ENCODE data around the gene UBE2V1. TPM values are rescaled to one million over a fixed set of nuclear protein-coding genes. Genes with fewer than 3 reads are reported as not detected.

The UBE2V1 gene
- total and polyA plus RNA-seq, 2 of the 13 experiments (the other 11 are each of a cell fraction or from before 2014, with no cell fraction given), result 81.3 to 132 TPM

GRCh38 chr20:50052550-50053361 is 60.2 kb downstream of the UBE2V1 start:
- ChIA-PET POLR2A (no interaction called here), CTCF (ENCODE audit: low intra/inter-chr PET ratio, low total read pairs) (no interaction called here)
- DNase-seq (ENCODE audit: low spot score) (no peak), ATAC-seq (no peak), FAIRE-seq (no peak)
- Histone ChIP-seq H3K9ac (ENCODE audit: insufficient read depth, low read depth, low read length) (no peak overlapping the region), H3K27me3 (ENCODE audit: control insufficient read depth in 1 of 2, insufficient read depth in 2 of 2, low read length in 2 of 2) (peaks cover 2 to 28% of the 10 kb centered on the region in 2 experiments; a peak in 3 of 5 replicates), H3K4me2 (ENCODE audit: low read depth, low read length) (no peak overlapping the region; the same call in 1 of the 2 replicates), H3K4me1 (ENCODE audit: insufficient read depth, low read length) (peaks cover 51% of the 10 kb centered on the region), H3K4me3 (replicated peaks in 1 of 3; ENCODE audit: insufficient read depth in 1 of 3, low read depth in 2 of 3, low read length in 3 of 3) (no peak overlapping the region; a peak in 1 of 6 replicates), H3K9me3 (ENCODE audit: low read length) (no peaks in the 10 kb centered on the region), H3K27ac (ENCODE audit: extremely low read length, insufficient read depth, low read length) (no peak overlapping the region), H4K20me1 (ENCODE audit: insufficient read depth, low read length) (no peaks in the 10 kb centered on the region), H3K36me3 (replicated peaks in 1 of 2; ENCODE audit: control insufficient read depth in 1 of 2, insufficient read depth in 2 of 2, low read length in 2 of 2) (no peaks in the 10 kb centered on the region), H2AFZ (ENCODE audit: low read length) (no peak overlapping the region), H3K79me2 (ENCODE audit: insufficient read depth, low read length) (no peaks in the 10 kb centered on the region)
- no TSS peak for BruUV-seq (replicated peaks)
- TF ChIP-seq PRDM10 (CRISPR knock-in tag; IDR thresholded peaks at IDR 0.05; ENCODE audit: low read depth), result peak; percentile 96
- TF ChIP-seq BHLHE40 (IDR thresholded peaks at IDR 0.05; ENCODE audit: low read length), result peak; percentile 49; the same call in 1 of the 2 replicates
- TF ChIP-seq XBP1 (CRISPR knock-in tag; IDR thresholded peaks at IDR 0.05), result no peak
- TF ChIP-seq TEAD2 (CRISPR knock-in tag; IDR thresholded peaks at IDR 0.05), result no peak
- 0 out of 2 replicates have a peak, but pooled peaks have one; percentile 14 for TF ChIP-seq ZBTB33 (CRISPR knock-in tag; IDR thresholded peaks at IDR 0.05)
- TF ChIP-seq FOXK2 (IDR thresholded peaks at IDR 0.05), result 0 out of 2 replicates have a peak, but pooled peaks have one; percentile 46
- WGBS (ENCODE audit: low lambda C conversion rate), result 20% methylated on average over 20 of the region's 20 CpGs
- intact Hi-C loops (cut with micrococcal nuclease; ENCODE audit: unreplicated experiment) (no loop called here), in situ Hi-C loops (cut with HindIII; ENCODE audit: extremely low pct_ligation_motif_present, low pct_unique_long_range_greater_than_20kb) (no loop called here)
